H9 (cell line): ENCODE data around the gene EMP3. TPM values are rescaled to one million over a fixed set of nuclear protein-coding genes. Genes with fewer than 3 reads are reported as not detected.

Source experiments
- DNase-seq: peaks from one replicate; pipeline ENCODE4 v3.0.0-alpha.2; 2017
- H2AFZ ChIP-seq: one replicate; pipeline ENCODE4 v1.6.1; 2013; ENCODE audit warnings: mild to moderate bottlenecking, low read length, control low read depth, moderate library complexity
- H2AK5ac ChIP-seq: 2 replicates; pipeline ENCODE4 v1.6.1; 2013; ENCODE audit warnings: low read length, control low read depth, mixed read lengths; ENCODE audit not compliant: insufficient read length
- H2BK120ac ChIP-seq: one replicate; pipeline ENCODE4 v1.6.1; 2013; ENCODE audit warnings: low read depth, mild to moderate bottlenecking, low read length, control low read depth, inconsistent platforms; ENCODE audit not compliant: poor library complexity, severe bottlenecking
- H2BK12ac ChIP-seq: 2 replicates; pipeline ENCODE4 v1.6.1; 2013; ENCODE audit warnings: low read length, control low read depth, mixed read lengths, low read depth; ENCODE audit not compliant: insufficient read length
- H2BK15ac ChIP-seq: 2 replicates; pipeline ENCODE4 v1.6.1; 2013; ENCODE audit warnings: low read depth, low read length, control low read depth
- H2BK20ac ChIP-seq: one replicate; pipeline ENCODE4 v1.6.1; 2013; ENCODE audit warnings: low read depth, mild to moderate bottlenecking, low read length, control low read depth, inconsistent platforms; ENCODE audit not compliant: poor library complexity, severe bottlenecking
- H2BK5ac ChIP-seq: 2 replicates; pipeline ENCODE4 v1.6.1; 2013; ENCODE audit warnings: low read length, control low read depth, mixed read lengths; ENCODE audit not compliant: insufficient read length
- H3K14ac ChIP-seq: 2 replicates; pipeline ENCODE4 v1.6.1; 2013; ENCODE audit warnings: low read length, control low read depth; ENCODE audit not compliant: insufficient read depth
- H3K18ac ChIP-seq: 2 replicates; pipeline ENCODE4 v1.6.1; 2013; ENCODE audit warnings: low read depth, mild to moderate bottlenecking, mixed read lengths, low read length, control low read depth; ENCODE audit not compliant: insufficient read length
- H3K23ac ChIP-seq: 2 replicates; pipeline ENCODE4 v1.6.1; 2013; ENCODE audit warnings: low read length, control low read depth, mixed read lengths, low read depth; ENCODE audit not compliant: insufficient read length
- H3K23me2 ChIP-seq: 2 replicates; pipeline ENCODE4 v1.6.1; 2013; ENCODE audit warnings: low read depth, mild to moderate bottlenecking, mixed read lengths, low read length, control low read depth; ENCODE audit not compliant: insufficient read length, poor library complexity, severe bottlenecking
- H3K27ac ChIP-seq: 2 replicates; pipeline ENCODE4 v1.5.1; 2013; ENCODE audit warnings: low read length, control low read depth, mixed read lengths, low read depth; ENCODE audit not compliant: insufficient read length
- H3K27me3 ChIP-seq: 2 replicates; pipeline ENCODE4 v1.6.1; 2013; ENCODE audit warnings: low read length, control low read depth, inconsistent platforms; ENCODE audit not compliant: insufficient read depth
- H3K4ac ChIP-seq: 2 replicates; pipeline ENCODE4 v1.6.1; 2013; ENCODE audit warnings: low read depth, mild to moderate bottlenecking, control low read depth, inconsistent platforms, low read length, moderate library complexity
- H3K4me1 ChIP-seq: 2 replicates; pipeline ENCODE4 v1.6.1; 2013; ENCODE audit warnings: low read length, control low read depth, inconsistent platforms; ENCODE audit not compliant: insufficient read depth
- H3K4me2 ChIP-seq: 2 replicates; pipeline ENCODE4 v1.6.1; 2013; ENCODE audit warnings: low read length, control low read depth, mixed read lengths; ENCODE audit not compliant: insufficient read length, insufficient read depth
- H3K56ac ChIP-seq: 2 replicates; pipeline ENCODE4 v1.6.1; 2013; ENCODE audit warnings: low read depth, mild to moderate bottlenecking, mixed read lengths, low read length, control low read depth; ENCODE audit not compliant: insufficient read length
- H3K79me1 ChIP-seq: 2 replicates; pipeline ENCODE4 v1.6.1; 2013; ENCODE audit warnings: low read depth, mild to moderate bottlenecking, moderate library complexity, low read length, control low read depth, inconsistent platforms; ENCODE audit not compliant: insufficient read depth, poor library complexity, severe bottlenecking
- H3K79me2 ChIP-seq: 2 replicates; pipeline ENCODE4 v1.6.1; 2013; ENCODE audit warnings: low read length, control low read depth, inconsistent platforms; ENCODE audit not compliant: insufficient read depth
- H3K9ac ChIP-seq: 2 replicates; pipeline ENCODE4 v1.6.1; 2013; ENCODE audit warnings: low read length, control low read depth, mixed read lengths; ENCODE audit not compliant: insufficient read length; ENCODE audit errors: extremely low read depth
- H3K9me3 ChIP-seq: one replicate; pipeline ENCODE4 v1.6.1; 2013; ENCODE audit warnings: low read depth, low read length, inconsistent platforms; ENCODE audit not compliant: control insufficient read depth
- H3T11ph ChIP-seq: one replicate; pipeline ENCODE4 v1.6.1; 2013; ENCODE audit warnings: mild to moderate bottlenecking, low read length, control low read depth, inconsistent platforms
- H4K20me1 ChIP-seq: one replicate; pipeline ENCODE4 v1.6.1; 2013; ENCODE audit not compliant: control insufficient read depth, insufficient read length, insufficient read depth
- H4K5ac ChIP-seq: 2 replicates; pipeline ENCODE4 v1.6.1; 2013; ENCODE audit warnings: low read depth, mild to moderate bottlenecking, mixed read lengths, low read length, control low read depth; ENCODE audit not compliant: insufficient read length
- H4K8ac ChIP-seq: replicated peaks from 2 replicates; pipeline ENCODE4 v1.6.1; 2013; ENCODE audit warnings: low read length, control low read depth, mixed read lengths, low read depth; ENCODE audit not compliant: insufficient read length
- H4K91ac ChIP-seq: 2 replicates; pipeline ENCODE4 v1.6.1; 2013; ENCODE audit warnings: low read depth, mild to moderate bottlenecking, moderate library complexity, mixed read lengths, low read length, control low read depth; ENCODE audit not compliant: insufficient read length
- H3K27ac Mint-ChIP-seq, 3 experiments: 2 replicates in 2 of 3; 3 replicates in 1 of 3; pipeline ENCODE4 v1.8.0; 2020 to 2021; ENCODE audit warnings: mixed read lengths in 3 of 3, mild to moderate bottlenecking in 1 of 3, moderate library complexity in 1 of 3
- H3K27me3 Mint-ChIP-seq: 2 replicates; pipeline ENCODE4 v1.8.0; 2021; ENCODE audit warnings: low read depth, mild to moderate bottlenecking, moderate library complexity, mixed read lengths
- H3K36me3 Mint-ChIP-seq, 3 experiments: 2 replicates in 2 of 3; 3 replicates in 1 of 3; pipeline ENCODE4 v1.8.0; 2020 to 2021; ENCODE audit warnings: low read depth in 3 of 3, mixed read lengths in 3 of 3; ENCODE audit not compliant: insufficient read depth in 1 of 3
- H3K4me1 Mint-ChIP-seq, 2 experiments: 2 replicates each; pipeline ENCODE4 v1.8.0; 2020; ENCODE audit warnings: mixed read lengths in 2 of 2
- H3K4me3 Mint-ChIP-seq, 2 experiments: 2 replicates in 1 of 2; 3 replicates in 1 of 2; pipeline ENCODE4 v1.8.0; 2020 to 2021; ENCODE audit warnings: mild to moderate bottlenecking in 2 of 2, mixed read lengths in 2 of 2, moderate library complexity in 1 of 2
- H3K9me3 Mint-ChIP-seq, 2 experiments: 2 replicates in 1 of 2; 3 replicates in 1 of 2; pipeline ENCODE4 v1.8.0; 2020; ENCODE audit warnings: mild to moderate bottlenecking in 2 of 2, mixed read lengths in 2 of 2, moderate library complexity in 1 of 2
- WGBS: extraction: QIAGEN DNeasy Blood & Tissue Kit; methylation state at CpG from one replicate; pipeline ENCODE4 v1.1.7; 2013; ENCODE audit warnings: missing lambda C conversion rate, low lambda C conversion rate, mixed read lengths; ENCODE audit not compliant: insufficient read length; ENCODE audit errors: extremely low coverage; 5-methylcytosine and 5-hydroxymethylcytosine counted together
- total RNA-seq: library from RNA; stranded (reverse); gene quantifications from 2 replicates; pipeline ENCODE4 v1.2.1, GENCODE V29; 2021
- TF ChIP-seq, protein P1 (sequence below): fragments of 200-600 bp; sonication (generic); conservative IDR thresholded peaks from 3 replicates; pipeline ENCODE4 v1.8.0; 2021; ENCODE audit warnings: antibody characterized with exemption, mild to moderate bottlenecking

Gene EMP3
- total RNA-seq, 1 experiment from 2014 or later: 9.6 TPM

DNA sequence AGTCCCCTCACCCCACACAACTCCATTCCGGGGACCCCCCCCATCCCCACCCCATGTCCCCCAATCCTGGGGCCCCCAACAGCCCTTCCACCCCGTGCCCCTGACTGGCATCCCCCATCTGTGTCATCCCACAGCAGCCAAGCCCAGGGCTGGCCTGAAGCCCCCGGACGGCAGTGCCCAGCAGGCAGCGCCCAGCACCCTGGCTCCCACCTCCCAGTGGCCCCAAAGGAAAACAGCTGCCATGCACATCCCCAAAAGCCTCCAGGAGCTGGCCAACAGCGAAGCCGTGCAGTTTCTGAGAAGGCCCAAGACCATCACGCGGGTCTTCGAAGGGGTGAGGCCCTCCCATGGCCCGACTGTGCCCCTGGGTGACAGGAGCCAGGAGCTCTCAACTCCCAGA, 40.2 kb downstream of the EMP3 start:
- H2AK5ac ChIP-seq: no peak overlapping the region

More for the DNA sequence above, 40.2 kb downstream of the EMP3 start:
- Histone ChIP-seq H3K27me3 (no peaks in the 10 kb centered on the region; the same call in none of the 2 replicates), H3K23me2 (peaks cover 5% of the 10 kb centered on the region), H3K9me3 (no peaks in the 10 kb centered on the region), H3K9ac (no peak overlapping the region), H4K8ac (no peak overlapping the region), H2BK15ac (no peak overlapping the region), H2BK120ac (no peak overlapping the region), H4K5ac (no peak overlapping the region), H2AFZ (no peak overlapping the region), H4K91ac (no peak overlapping the region), H3K23ac (no peak overlapping the region), H2BK12ac (no peak overlapping the region), H3K79me1 (no peaks in the 10 kb centered on the region), H3K14ac (no peak overlapping the region), H3K4ac (no peak overlapping the region), H3K56ac (no peak overlapping the region), H3T11ph (no peak overlapping the region), H3K79me2 (0 out of 2 replicates have a peak, but pooled peaks cover 1% of the 10 kb centered on the region), H3K18ac (no peak overlapping the region), H3K4me1 (no peaks in the 10 kb centered on the region; the same call in 1 of the 2 replicates), H2BK5ac (no peak overlapping the region), H3K4me2 (no peak overlapping the region), H4K20me1 (no peaks in the 10 kb centered on the region), H3K27ac (no peak overlapping the region), H2BK20ac (no peak overlapping the region)
- TF ChIP-seq, protein P1, sequence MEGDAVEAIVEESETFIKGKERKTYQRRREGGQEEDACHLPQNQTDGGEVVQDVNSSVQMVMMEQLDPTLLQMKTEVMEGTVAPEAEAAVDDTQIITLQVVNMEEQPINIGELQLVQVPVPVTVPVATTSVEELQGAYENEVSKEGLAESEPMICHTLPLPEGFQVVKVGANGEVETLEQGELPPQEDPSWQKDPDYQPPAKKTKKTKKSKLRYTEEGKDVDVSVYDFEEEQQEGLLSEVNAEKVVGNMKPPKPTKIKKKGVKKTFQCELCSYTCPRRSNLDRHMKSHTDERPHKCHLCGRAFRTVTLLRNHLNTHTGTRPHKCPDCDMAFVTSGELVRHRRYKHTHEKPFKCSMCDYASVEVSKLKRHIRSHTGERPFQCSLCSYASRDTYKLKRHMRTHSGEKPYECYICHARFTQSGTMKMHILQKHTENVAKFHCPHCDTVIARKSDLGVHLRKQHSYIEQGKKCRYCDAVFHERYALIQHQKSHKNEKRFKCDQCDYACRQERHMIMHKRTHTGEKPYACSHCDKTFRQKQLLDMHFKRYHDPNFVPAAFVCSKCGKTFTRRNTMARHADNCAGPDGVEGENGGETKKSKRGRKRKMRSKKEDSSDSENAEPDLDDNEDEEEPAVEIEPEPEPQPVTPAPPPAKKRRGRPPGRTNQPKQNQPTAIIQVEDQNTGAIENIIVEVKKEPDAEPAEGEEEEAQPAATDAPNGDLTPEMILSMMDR: no peak
- H3K4me3 Mint-ChIP-seq: no peak overlapping the region
- H3K27me3 Mint-ChIP-seq: peaks cover 23% of the 10 kb centered on the region
- H3K9me3 Mint-ChIP-seq: no peaks in the 10 kb centered on the region
- no peak for DNase-seq
- no peak overlapping the region for H3K27ac Mint-ChIP-seq
- peaks cover 2 to 6% (median 4%) of the 10 kb centered on the region in 3 experiments; a peak in 2 of 7 replicates for H3K36me3 Mint-ChIP-seq
- WGBS: no CpG with 5 or more reads among the region's 11 CpGs
- peaks cover 2 to 10% of the 10 kb centered on the region in 2 experiments; a peak in 2 of 4 replicates for H3K4me1 Mint-ChIP-seq
